Endodermal cell (in vitro differentiated cells): Measurements from ENCODE around the gene DDX60. TPM values are rescaled to one million over a fixed set of nuclear protein-coding genes. Genes with fewer than 3 reads are reported as not detected.

Source experiments
- DNase-seq: peaks from one replicate; pipeline ENCODE4 v3.0.0-alpha.2; 2017
- H3K27ac ChIP-seq: 2 replicates; pipeline ENCODE4 v1.5.1; 2013; ENCODE audit warnings: mild to moderate bottlenecking, low read depth, low read length, moderate library complexity
- H3K27me3 ChIP-seq: 2 replicates; pipeline ENCODE4 v1.6.1; 2013; ENCODE audit warnings: mild to moderate bottlenecking, low read length, moderate library complexity; ENCODE audit not compliant: insufficient read depth, control insufficient read depth, poor library complexity, severe bottlenecking
- H3K36me3 ChIP-seq: 2 replicates; pipeline ENCODE4 v1.7.0; 2013; ENCODE audit warnings: mild to moderate bottlenecking, low read length, moderate library complexity; ENCODE audit not compliant: control insufficient read depth, insufficient read depth
- H3K4me1 ChIP-seq: one replicate; pipeline ENCODE4 v1.7.0; 2013; ENCODE audit warnings: low read length; ENCODE audit not compliant: control insufficient read depth, insufficient read depth
- H3K4me3 ChIP-seq: 2 replicates; pipeline ENCODE4 v1.5.1; 2013; ENCODE audit warnings: mild to moderate bottlenecking, low read length, moderate library complexity
- H3K9ac ChIP-seq: 2 replicates; pipeline ENCODE4 v1.6.1; 2013; ENCODE audit warnings: mild to moderate bottlenecking, low read length, moderate library complexity; ENCODE audit not compliant: poor library complexity, severe bottlenecking; ENCODE audit errors: extremely low read depth
- H3K9me3 ChIP-seq: 2 replicates; pipeline ENCODE4 v1.6.1; 2013; ENCODE audit warnings: mild to moderate bottlenecking, low read length, moderate library complexity; ENCODE audit not compliant: control insufficient read depth
- H3K27ac Mint-ChIP-seq: 2 replicates; pipeline ENCODE4 v1.8.0; 2020; ENCODE audit warnings: mixed read lengths
- H3K27me3 Mint-ChIP-seq: 2 replicates; pipeline ENCODE4 v1.8.0; 2021; ENCODE audit warnings: mild to moderate bottlenecking, mixed read lengths; ENCODE audit not compliant: insufficient read depth
- H3K36me3 Mint-ChIP-seq: 2 replicates; pipeline ENCODE4 v1.8.0; 2020; ENCODE audit warnings: low read depth, mixed read lengths
- H3K4me1 Mint-ChIP-seq: 2 replicates; pipeline ENCODE4 v1.8.0; 2020; ENCODE audit warnings: mixed read lengths
- H3K4me3 Mint-ChIP-seq: 2 replicates; pipeline ENCODE4 v1.8.0; 2020; ENCODE audit warnings: mild to moderate bottlenecking, moderate library complexity, mixed read lengths
- H3K9me3 Mint-ChIP-seq: 2 replicates; pipeline ENCODE4 v1.8.0; 2020; ENCODE audit warnings: mild to moderate bottlenecking, mixed read lengths
- CTCF ChIP-seq: fragments of 200-600 bp; sonication (generic); conservative IDR thresholded peaks from 2 replicates; pipeline ENCODE4 v1.5.0; 2021; ENCODE audit warnings: antibody characterized with exemption, mild to moderate bottlenecking
- WGBS, 2 experiments: methylation state at CpG; one replicate each; pipeline versions ENCODE4 v1.1.5 to v1.1.7; 2013; ENCODE audit warnings: missing lambda C conversion rate in 2 of 2, mixed read lengths in 1 of 2; ENCODE audit not compliant: insufficient coverage in 1 of 2, insufficient read length in 1 of 2; 5-methylcytosine and 5-hydroxymethylcytosine counted together
- total RNA-seq, 2 donors: library from RNA; stranded (reverse); fragmentation: NEBNext Ultra II Directional in 1 of 2; extraction: Animal tissue kit (Norgen Biotek cat#: 25700) in 1 of 2; gene quantifications; 2 replicates in 1 of 2; 3 replicates in 1 of 2; pipeline ENCODE4 v1.2.1, GENCODE V29; 2021

DDX60 gene
- total RNA-seq, 2 donors from 2014 or later, result 1.6 to 3.1 TPM

- TF ChIP-seq CTCF, result no peak
- no peak overlapping the region for H3K27ac ChIP-seq
- no peak for DNase-seq
- no peaks in the 10 kb centered on the region for H3K27me3 ChIP-seq
- no peaks in the 10 kb centered on the region for H3K4me1 ChIP-seq
- H3K36me3 ChIP-seq, result no peaks in the 10 kb centered on the region
- Mint-ChIP-seq H3K36me3 (no peaks in the 10 kb centered on the region), H3K27me3 (no peaks in the 10 kb centered on the region), H3K4me1 (no peaks in the 10 kb centered on the region), H3K27ac (no peak overlapping the region), H3K9me3 (no peaks in the 10 kb centered on the region), H3K4me3 (no peak overlapping the region)
- H3K9ac ChIP-seq, result no peak overlapping the region
- no peaks in the 10 kb centered on the region for H3K9me3 ChIP-seq
- no peak overlapping the region for H3K4me3 ChIP-seq
- 87 to 90% methylated on average over 2 to 4 of the region's 4 CpGs for WGBS, 2 experiments
Observed at GRCh38 chr4:168325591-168325990, 7.0 kb upstream of the DDX60 start.

GRCh38 chr4:168321006-168321405 lies 2.5 kb upstream of the DDX60 start:
- Mint-ChIP-seq H3K4me1 (peaks cover 10% of the 10 kb centered on the region), H3K27me3 (no peaks in the 10 kb centered on the region), H3K27ac (no peak overlapping the region), H3K36me3 (no peaks in the 10 kb centered on the region), H3K9me3 (no peaks in the 10 kb centered on the region), H3K4me3 (no peak overlapping the region)
- TF ChIP-seq CTCF, result no peak
- Histone ChIP-seq H3K4me1 (peaks cover 6% of the 10 kb centered on the region), H3K36me3 (no peaks in the 10 kb centered on the region), H3K9me3 (no peaks in the 10 kb centered on the region), H3K4me3 (no peak overlapping the region), H3K9ac (no peak overlapping the region), H3K27me3 (no peaks in the 10 kb centered on the region), H3K27ac (no peak overlapping the region)
- DNase-seq, result no peak
- WGBS, 2 experiments, result 92 to 100% methylated on average over 1 to 3 of the region's 3 CpGs

- WGBS, 2 experiments, result 90 to 100% methylated on average over 1 of the region's 3 CpGs
- Histone ChIP-seq H3K27me3 (no peaks in the 10 kb centered on the region), H3K4me1 (peaks cover 6% of the 10 kb centered on the region), H3K9me3 (no peaks in the 10 kb centered on the region), H3K4me3 (no peak overlapping the region), H3K9ac (no peak overlapping the region), H3K27ac (no peak overlapping the region), H3K36me3 (no peaks in the 10 kb centered on the region)
- Mint-ChIP-seq H3K9me3 (no peaks in the 10 kb centered on the region), H3K27ac (no peak overlapping the region), H3K4me3 (peak overlapping the region; percentile 82), H3K27me3 (no peaks in the 10 kb centered on the region), H3K4me1 (peaks cover 10% of the 10 kb centered on the region), H3K36me3 (no peaks in the 10 kb centered on the region)
- no peak for DNase-seq
- TF ChIP-seq CTCF, result no peak
Observed at GRCh38 chr4:168319486-168320019, 1.0 kb upstream of the DDX60 start.
